Measurements from ENCODE around the gene KIR2DL1.
A peak's percentile ranks its signal among the peaks of the same experiment; 100 is the strongest.
"Not testable (repeated sequence)": the region's sequence is repeated elsewhere in the genome, so short reads cannot be mapped to it uniquely, and the experiment has no call there.

Gene KIR2DL1

GRCh38 chr19:54805665-54806515 is 36.3 kb downstream of the KIR2DL1 start:
- Histone ChIP-seq H3K23ac (ENCODE audit: low read length) (no peak overlapping the region), H3K27me3 (ENCODE audit: insufficient read depth, low read length) (no peaks in the 10 kb centered on the region), H3K14ac (ENCODE audit: low read length) (no peak overlapping the region), H2AK5ac (ENCODE audit: low read length) (no peak overlapping the region), H3K4me1 (ENCODE audit: control insufficient read depth in 1 of 2, insufficient read depth in 2 of 2, low read length in 2 of 2) (no peaks in the 10 kb centered on the region), H3K9ac (ENCODE audit: low read length) (no peak overlapping the region), H3K4me2 (ENCODE audit: low read length) (no peak overlapping the region), H2AFZ (ENCODE audit: insufficient read depth, low read length, poor library complexity) (no peak overlapping the region), H3K79me1 (ENCODE audit: low read length) (no peaks in the 10 kb centered on the region), H3K18ac (ENCODE audit: low read length) (no peak overlapping the region), H3K27ac (ENCODE audit: low read depth, low read length) (no peak overlapping the region), H4K91ac (ENCODE audit: low read depth, low read length) (no peak overlapping the region), H3K4me3 (ENCODE audit: low read depth, low read length) (peak overlapping the region; percentile 44), H2BK12ac (ENCODE audit: low read length) (no peak overlapping the region), H2BK120ac (ENCODE audit: insufficient read depth, low read length, poor library complexity) (no peak overlapping the region), H3K4ac (ENCODE audit: low read depth, low read length) (no peak overlapping the region), H4K8ac (ENCODE audit: low read depth, low read length) (no peak overlapping the region), H2BK5ac (ENCODE audit: low read depth, low read length, poor library complexity) (no peak overlapping the region), H3K9me3 (ENCODE audit: insufficient read depth, low read depth, low read length) (peaks cover 37% of the 10 kb centered on the region), H3K79me2 (ENCODE audit: control insufficient read depth, insufficient read depth, low read length, poor library complexity) (no peaks in the 10 kb centered on the region), H4K12ac (ENCODE audit: low read depth, low read length) (no peak overlapping the region), H3K36me3 (ENCODE audit: control insufficient read depth in 1 of 2, insufficient read depth in 2 of 2, low read length in 2 of 2) (no peaks in the 10 kb centered on the region)
- no CpG with 5 or more reads among the region's 14 CpGs for WGBS (ENCODE audit: extremely low coverage, insufficient coverage, insufficient read length)
- no peak for DNase-seq

- Histone ChIP-seq H3K4ac (ENCODE audit: low read depth, low read length) (no peak overlapping the region), H3K9ac (ENCODE audit: low read length) (no peak overlapping the region), H2AFZ (ENCODE audit: insufficient read depth, low read length, poor library complexity) (no peak overlapping the region), H3K27me3 (ENCODE audit: insufficient read depth, low read length) (no peaks in the 10 kb centered on the region), H3K23ac (ENCODE audit: low read length) (no peak overlapping the region), H3K79me1 (ENCODE audit: low read length) (no peaks in the 10 kb centered on the region), H2BK5ac (ENCODE audit: low read depth, low read length, poor library complexity) (no peak overlapping the region), H4K8ac (ENCODE audit: low read depth, low read length) (no peak overlapping the region), H4K12ac (ENCODE audit: low read depth, low read length) (no peak overlapping the region), H4K91ac (ENCODE audit: low read depth, low read length) (no peak overlapping the region), H3K14ac (ENCODE audit: low read length) (no peak overlapping the region), H2AK5ac (ENCODE audit: low read length) (no peak overlapping the region), H3K36me3 (ENCODE audit: control insufficient read depth in 1 of 2, insufficient read depth in 2 of 2, low read length in 2 of 2) (no peaks in the 10 kb centered on the region), H3K9me3 (ENCODE audit: insufficient read depth, low read depth, low read length) (peaks cover 37% of the 10 kb centered on the region), H3K4me1 (ENCODE audit: control insufficient read depth in 1 of 2, insufficient read depth in 2 of 2, low read length in 2 of 2) (no peaks in the 10 kb centered on the region), H3K4me3 (ENCODE audit: low read depth, low read length) (no peak overlapping the region), H2BK120ac (ENCODE audit: insufficient read depth, low read length, poor library complexity) (no peak overlapping the region), H3K79me2 (ENCODE audit: control insufficient read depth, insufficient read depth, low read length, poor library complexity) (no peaks in the 10 kb centered on the region), H2BK12ac (ENCODE audit: low read length) (no peak overlapping the region), H3K27ac (ENCODE audit: low read depth, low read length) (no peak overlapping the region), H3K18ac (ENCODE audit: low read length) (no peak overlapping the region), H3K4me2 (ENCODE audit: low read length) (no peak overlapping the region)
- no CpG with 5 or more reads among the region's 2 CpGs for WGBS (ENCODE audit: extremely low coverage, insufficient coverage, insufficient read length)
- DNase-seq, result no peak
Measured at GRCh38 chr19:54806516-54806838, 36.9 kb downstream of the KIR2DL1 start.

- no CpG with 5 or more reads among the region's 3 CpGs for WGBS (ENCODE audit: extremely low coverage, insufficient coverage, insufficient read length)
- DNase-seq; H3K14ac ChIP-seq (ENCODE audit: low read length); H2AFZ ChIP-seq (ENCODE audit: insufficient read depth, low read length, poor library complexity); H3K27ac ChIP-seq (ENCODE audit: low read depth, low read length); H3K4me1 ChIP-seq (ENCODE audit: control insufficient read depth in 1 of 2, insufficient read depth in 2 of 2, low read length in 2 of 2); H2BK5ac ChIP-seq (ENCODE audit: low read depth, low read length, poor library complexity); H4K12ac ChIP-seq (ENCODE audit: low read depth, low read length); H4K91ac ChIP-seq (ENCODE audit: low read depth, low read length); H3K9ac ChIP-seq (ENCODE audit: low read length); H3K27me3 ChIP-seq (ENCODE audit: insufficient read depth, low read length); H2BK12ac ChIP-seq (ENCODE audit: low read length); H3K23ac ChIP-seq (ENCODE audit: low read length); H4K8ac ChIP-seq (ENCODE audit: low read depth, low read length); H3K79me1 ChIP-seq (ENCODE audit: low read length); H2BK120ac ChIP-seq (ENCODE audit: insufficient read depth, low read length, poor library complexity); H3K4me2 ChIP-seq (ENCODE audit: low read length); H3K79me2 ChIP-seq (ENCODE audit: control insufficient read depth, insufficient read depth, low read length, poor library complexity); H3K36me3 ChIP-seq (ENCODE audit: control insufficient read depth in 1 of 2, insufficient read depth in 2 of 2, low read length in 2 of 2); H3K4ac ChIP-seq (ENCODE audit: low read depth, low read length); H3K18ac ChIP-seq (ENCODE audit: low read length); H3K4me3 ChIP-seq (ENCODE audit: low read depth, low read length); H2AK5ac ChIP-seq (ENCODE audit: low read length): not testable (repeated sequence)
- H3K9me3 ChIP-seq (ENCODE audit: insufficient read depth, low read depth, low read length), result peaks cover 51% of the 10 kb centered on the region
Measured at GRCh38 chr19:54814571-54814970, 45.0 kb downstream of the KIR2DL1 start.

- H2AFZ ChIP-seq (ENCODE audit: insufficient read depth, low read length, poor library complexity); H3K4me1 ChIP-seq (ENCODE audit: control insufficient read depth in 1 of 2, insufficient read depth in 2 of 2, low read length in 2 of 2); H3K9ac ChIP-seq (ENCODE audit: low read length); H3K79me2 ChIP-seq (ENCODE audit: control insufficient read depth, insufficient read depth, low read length, poor library complexity); H3K4me2 ChIP-seq (ENCODE audit: low read length); H3K18ac ChIP-seq (ENCODE audit: low read length); H3K14ac ChIP-seq (ENCODE audit: low read length); H3K4me3 ChIP-seq (ENCODE audit: low read depth, low read length); H2BK5ac ChIP-seq (ENCODE audit: low read depth, low read length, poor library complexity); H2BK120ac ChIP-seq (ENCODE audit: insufficient read depth, low read length, poor library complexity); H4K91ac ChIP-seq (ENCODE audit: low read depth, low read length); H2AK5ac ChIP-seq (ENCODE audit: low read length); H2BK12ac ChIP-seq (ENCODE audit: low read length); H3K4ac ChIP-seq (ENCODE audit: low read depth, low read length); DNase-seq; H3K79me1 ChIP-seq (ENCODE audit: low read length); H4K8ac ChIP-seq (ENCODE audit: low read depth, low read length); H3K27ac ChIP-seq (ENCODE audit: low read depth, low read length); H4K12ac ChIP-seq (ENCODE audit: low read depth, low read length); H3K23ac ChIP-seq (ENCODE audit: low read length); H3K36me3 ChIP-seq (ENCODE audit: control insufficient read depth in 1 of 2, insufficient read depth in 2 of 2, low read length in 2 of 2); H3K27me3 ChIP-seq (ENCODE audit: insufficient read depth, low read length): not testable (repeated sequence)
- H3K9me3 ChIP-seq (ENCODE audit: insufficient read depth, low read depth, low read length), result peaks cover 57% of the 10 kb centered on the region
- WGBS (ENCODE audit: extremely low coverage, insufficient coverage, insufficient read length), result no CpG with 5 or more reads among the region's 17 CpGs
Measured at GRCh38 chr19:54816251-54816650, 46.7 kb downstream of the KIR2DL1 start, which contains the start of gene KIR3DL1. TSS of gene KIR3DL1 (plus strand) at chr19:54816468.
